COLO829 (cell line): ENCODE measurements around the gene OCA2.
"Not testable (repeated sequence)": the region's sequence is repeated elsewhere in the genome, so short reads cannot be mapped to it uniquely, and the experiment has no call there.

Experiments used
- DNase-seq: peaks from one replicate; pipeline ENCODE4 v3.0.0; 2012; ENCODE audit warnings: low spot score

OCA2 gene

GRCh38 chr15:27768732-27769475 is 330.2 kb downstream of the OCA2 start:
- no peak for DNase-seq

DNA sequence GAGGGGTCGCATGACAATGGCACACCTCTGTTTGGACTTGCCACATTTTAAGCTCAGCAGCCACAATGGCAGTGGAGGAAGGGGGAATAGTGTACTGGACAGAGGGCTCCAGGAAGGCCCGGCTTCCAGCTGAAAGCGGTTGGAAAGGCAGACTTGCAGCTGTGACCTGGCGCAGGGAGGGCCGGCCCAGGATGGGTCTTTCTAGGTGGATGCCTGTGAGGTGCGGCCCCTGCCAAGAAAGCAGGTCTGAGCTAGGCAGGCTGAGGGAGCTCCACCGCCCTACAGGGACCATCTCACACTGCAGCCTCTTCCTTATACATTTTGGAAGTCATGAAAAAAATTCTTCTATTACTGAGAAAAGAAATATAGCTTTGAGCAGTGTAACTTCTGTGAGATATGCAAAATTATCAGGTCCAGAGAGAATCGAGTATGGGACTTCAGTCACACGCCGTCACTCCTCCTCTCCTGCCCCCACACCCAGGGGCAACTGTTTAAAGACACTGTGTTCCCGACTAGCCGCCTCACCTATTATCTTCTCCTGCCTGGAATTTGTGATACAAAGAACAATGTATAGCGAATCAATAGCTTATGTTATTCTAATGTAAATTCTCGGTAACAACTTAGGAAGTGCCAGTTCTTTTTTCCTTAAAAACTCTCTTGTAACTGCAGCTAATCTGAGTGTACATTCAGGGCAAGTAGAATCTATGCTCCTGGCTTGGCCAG is 331.0 kb downstream of the OCA2 start:
- no peak for DNase-seq

DNA sequence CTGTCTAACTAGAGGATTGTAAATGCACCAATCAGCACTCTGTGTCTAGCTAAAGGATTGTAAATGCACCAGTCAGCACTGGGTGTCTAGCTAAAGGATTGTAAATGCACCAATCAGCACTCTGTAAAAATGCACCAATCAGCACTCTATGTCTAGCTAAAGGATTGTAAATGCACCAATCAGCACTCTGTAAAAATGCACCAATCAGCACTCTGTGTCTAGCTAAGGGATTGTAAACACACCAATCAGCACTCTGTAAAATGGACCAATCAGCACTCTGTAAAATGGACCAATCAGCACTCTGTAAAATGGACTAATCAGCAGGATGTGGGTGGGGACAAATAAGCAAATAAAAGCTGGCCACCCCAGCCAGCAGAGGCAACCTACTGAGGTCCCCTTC is 331.7 kb downstream of the OCA2 start:
- not testable (repeated sequence) for DNase-seq

DNA sequence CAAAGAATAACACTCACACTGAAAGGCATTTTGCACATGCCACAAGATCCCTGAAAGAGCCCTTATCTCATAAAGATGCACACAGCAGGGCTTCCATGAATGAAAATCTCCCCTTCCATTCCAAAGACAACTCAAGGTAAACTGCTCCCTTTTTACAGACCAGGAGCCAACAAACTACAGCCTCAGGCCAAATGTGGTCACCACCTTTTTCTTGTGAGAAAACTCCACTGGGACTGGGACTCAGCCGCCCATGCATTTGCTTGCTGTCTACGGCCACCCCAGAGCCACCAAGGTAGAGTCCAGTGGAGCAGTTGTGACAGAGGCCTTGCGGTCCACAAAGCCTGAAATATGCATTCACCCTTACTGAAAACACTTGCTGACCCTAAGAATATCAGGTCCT is 334.8 kb downstream of the OCA2 start:
- no peak for DNase-seq

DNA sequence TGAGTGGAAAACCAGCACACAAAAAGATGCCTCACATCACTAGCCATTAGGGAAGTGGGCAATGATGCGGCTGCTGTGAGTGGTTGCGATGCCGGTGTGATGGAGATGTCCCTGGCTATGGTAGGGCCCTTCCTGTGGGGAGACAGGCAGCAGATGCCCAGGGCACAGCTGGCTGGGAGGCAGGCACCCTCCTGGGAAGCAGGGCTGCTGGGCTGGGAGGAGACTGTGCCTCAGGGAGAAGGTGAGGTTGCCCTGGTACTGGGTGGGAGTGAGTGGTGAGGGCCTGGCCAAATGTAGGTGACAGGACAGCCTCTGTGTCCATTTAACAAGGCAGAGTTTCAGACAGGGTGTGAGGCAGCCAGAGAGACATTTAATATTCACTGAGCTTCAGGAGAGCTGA is 335.6 kb downstream of the OCA2 start:
- no peak for DNase-seq

- DNase-seq: no peak
These were observed 336.6 kb downstream of the OCA2 start for GRCh38 chr15:27762471-27762870.

GRCh38 chr15:27757052-27757451 is 342.1 kb downstream of the OCA2 start:
- no peak for DNase-seq

- no peak for DNase-seq
These were observed 346.4 kb downstream of the OCA2 start for GRCh38 chr15:27752691-27753090.

GRCh38 chr15:27747997-27748396 is 351.1 kb downstream of the OCA2 start:
- DNase-seq: no peak

GRCh38 chr15:27746401-27746955 is 352.6 kb downstream of the OCA2 start:
- DNase-seq: no peak

- DNase-seq: no peak
These were observed 354.5 kb downstream of the OCA2 start for GRCh38 chr15:27744641-27745040.

- no peak for DNase-seq
These were observed 355.5 kb downstream of the OCA2 start for GRCh38 chr15:27743638-27744037.

- no peak for DNase-seq
These were observed 356.2 kb downstream of the OCA2 start for GRCh38 chr15:27742751-27743477.

- no peak for DNase-seq
These were observed 357.8 kb downstream of the OCA2 start for GRCh38 chr15:27741226-27741860.

- DNase-seq: no peak
These were observed 364.2 kb downstream of the OCA2 start for GRCh38 chr15:27734785-27735495.

- no peak for DNase-seq
These were observed 367.3 kb downstream of the OCA2 start for GRCh38 chr15:27731776-27732175.

DNA sequence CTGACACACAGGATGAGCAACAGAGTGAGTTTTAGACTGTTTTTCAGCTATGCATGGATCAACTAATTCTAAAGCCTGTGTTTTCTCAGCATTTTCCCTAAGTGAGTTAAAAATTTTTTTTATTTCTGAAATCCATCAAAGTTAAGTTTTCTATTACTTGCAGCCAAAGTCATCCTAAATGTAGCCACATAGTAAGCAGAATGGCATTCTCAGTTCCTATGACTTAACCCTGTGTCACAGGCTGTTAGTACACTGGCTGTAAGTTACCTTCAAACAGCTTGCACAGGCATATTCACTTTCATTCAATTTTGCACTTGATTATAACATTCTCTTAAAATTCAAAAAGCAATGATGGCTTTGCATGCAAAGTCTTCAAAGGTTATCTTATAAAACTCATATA is 368.2 kb downstream of the OCA2 start:
- no peak for DNase-seq

GRCh38 chr15:27725731-27726130 is 373.4 kb downstream of the OCA2 start:
- DNase-seq: no peak

GRCh38 chr15:27723821-27724220 is 375.3 kb downstream of the OCA2 start:
- DNase-seq: no peak

DNA sequence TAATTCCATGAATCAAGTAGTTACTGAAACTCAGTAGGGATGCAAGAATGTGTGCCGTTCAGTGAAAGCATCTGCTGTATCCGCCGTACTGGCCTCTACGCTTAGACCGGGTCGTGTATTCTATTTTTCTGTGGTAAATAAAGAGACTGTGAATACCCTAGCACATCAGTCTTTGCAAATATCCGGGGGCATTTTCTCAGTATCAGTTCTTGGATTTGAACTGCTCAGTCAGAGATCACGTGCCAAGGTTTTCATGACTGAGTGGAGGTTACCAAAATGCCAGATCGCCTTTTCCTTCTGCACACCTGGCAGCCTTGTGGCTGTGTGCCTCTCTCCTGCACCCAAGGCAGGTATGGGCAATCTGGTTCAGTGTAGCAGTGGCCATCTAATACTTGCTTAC is 377.0 kb downstream of the OCA2 start:
- no peak for DNase-seq

GRCh38 chr15:27714675-27715074 is 384.4 kb downstream of the OCA2 start:
- DNase-seq: no peak

- not testable (repeated sequence) for DNase-seq
These were observed 385.3 kb downstream of the OCA2 start for GRCh38 chr15:27713850-27714249.
